Natural killer cell treated with Interleukin-12 subunit alpha and Interleukin-12 subunit beta and Interleukin-15 and Interleukin-18, amount 100 ng/mL, for 72 hours (primary cell): ENCODE data around the gene KLHL40. TPM values are rescaled to one million over a fixed set of nuclear protein-coding genes. Genes with fewer than 3 reads are reported as not detected.

Source experiments
- ATAC-seq, 2 donors: fragments of 150-1000 bp; cut with Tn5 transposase in 1 of 2; sonication (Bioruptor Pico), chemical (Tn5 transposase) in 1 of 2; 2 replicates each; pipeline ENCODE4 v1.10.0; 2021
- DNase-seq: peaks from one replicate; pipeline ENCODE4 v3.0.0; 2022; ENCODE audit warnings: low spot score
- H3K27ac Mint-ChIP-seq, 2 donors: 1 replicate in 1 of 2; 2 replicates in 1 of 2; pipeline ENCODE4 v1.8.0; 2022; ENCODE audit warnings: mixed read lengths in 2 of 2, mild to moderate bottlenecking in 1 of 2, moderate library complexity in 1 of 2
- H3K27me3 Mint-ChIP-seq, 2 donors: 1 replicate in 1 of 2; 2 replicates in 1 of 2; pipeline ENCODE4 v1.8.0; 2022; ENCODE audit warnings: mixed read lengths in 2 of 2
- H3K36me3 Mint-ChIP-seq: one replicate; pipeline ENCODE4 v1.8.0; 2022; ENCODE audit warnings: mixed read lengths
- H3K4me1 Mint-ChIP-seq, 2 donors: 1 replicate in 1 of 2; 2 replicates in 1 of 2; pipeline ENCODE4 v1.8.0; 2022; ENCODE audit warnings: low read depth in 2 of 2, mixed read lengths in 2 of 2, mild to moderate bottlenecking in 1 of 2
- H3K4me3 Mint-ChIP-seq: one replicate; pipeline ENCODE4 v1.8.0; 2022; ENCODE audit warnings: mixed read lengths
- H3K9me3 Mint-ChIP-seq: 2 replicates; pipeline ENCODE4 v1.8.0; 2022; ENCODE audit warnings: mixed read lengths
- total RNA-seq, 2 donors: library from RNA; stranded (reverse); gene quantifications; one replicate each; pipeline ENCODE4 v1.2.3, GENCODE V29; 2022

The KLHL40 gene, protein sequence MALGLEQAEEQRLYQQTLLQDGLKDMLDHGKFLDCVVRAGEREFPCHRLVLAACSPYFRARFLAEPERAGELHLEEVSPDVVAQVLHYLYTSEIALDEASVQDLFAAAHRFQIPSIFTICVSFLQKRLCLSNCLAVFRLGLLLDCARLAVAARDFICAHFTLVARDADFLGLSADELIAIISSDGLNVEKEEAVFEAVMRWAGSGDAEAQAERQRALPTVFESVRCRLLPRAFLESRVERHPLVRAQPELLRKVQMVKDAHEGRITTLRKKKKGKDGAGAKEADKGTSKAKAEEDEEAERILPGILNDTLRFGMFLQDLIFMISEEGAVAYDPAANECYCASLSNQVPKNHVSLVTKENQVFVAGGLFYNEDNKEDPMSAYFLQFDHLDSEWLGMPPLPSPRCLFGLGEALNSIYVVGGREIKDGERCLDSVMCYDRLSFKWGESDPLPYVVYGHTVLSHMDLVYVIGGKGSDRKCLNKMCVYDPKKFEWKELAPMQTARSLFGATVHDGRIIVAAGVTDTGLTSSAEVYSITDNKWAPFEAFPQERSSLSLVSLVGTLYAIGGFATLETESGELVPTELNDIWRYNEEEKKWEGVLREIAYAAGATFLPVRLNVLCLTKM
- total RNA-seq = not detected

DNA sequence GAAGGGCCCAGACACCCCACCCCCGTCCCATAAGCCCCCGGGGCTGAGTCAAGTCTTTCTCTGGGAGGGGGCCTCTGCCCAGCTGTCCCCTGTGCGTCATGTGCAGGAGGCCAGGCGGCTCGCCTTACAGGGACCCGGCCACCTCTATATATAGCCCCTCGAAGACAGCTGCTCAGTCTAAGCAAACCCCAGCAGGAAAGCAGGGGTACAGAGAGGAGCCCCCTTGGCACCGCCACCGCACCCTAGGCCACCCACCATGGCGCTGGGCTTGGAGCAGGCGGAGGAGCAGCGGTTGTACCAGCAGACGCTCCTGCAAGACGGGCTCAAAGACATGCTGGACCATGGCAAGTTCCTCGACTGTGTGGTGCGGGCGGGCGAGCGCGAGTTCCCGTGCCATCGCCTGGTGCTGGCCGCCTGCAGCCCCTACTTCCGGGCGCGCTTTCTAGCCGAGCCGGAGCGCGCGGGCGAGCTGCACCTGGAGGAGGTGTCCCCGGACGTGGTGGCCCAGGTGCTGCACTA lies at the start of gene KLHL40:
Gene KLHL40 (plus strand): TSS at position 175 of the 519 bp plus-strand sequence. CDS start 82 bp downstream, at position 257.
- Mint-ChIP-seq H3K27me3 (peaks cover 15 to 17% of the 10 kb centered on the region in 2 donors), H3K9me3 (no peaks in the 10 kb centered on the region), H3K4me1 (peaks cover 0 to 3% of the 10 kb centered on the region in 2 donors), H3K27ac (no peak within 1 kb of the TSS), H3K4me3 (no peak within 1 kb of the TSS), H3K36me3 (no peaks in the 10 kb centered on the region)
- DNase-seq (peak; percentile 50), ATAC-seq (no peak)

DNA sequence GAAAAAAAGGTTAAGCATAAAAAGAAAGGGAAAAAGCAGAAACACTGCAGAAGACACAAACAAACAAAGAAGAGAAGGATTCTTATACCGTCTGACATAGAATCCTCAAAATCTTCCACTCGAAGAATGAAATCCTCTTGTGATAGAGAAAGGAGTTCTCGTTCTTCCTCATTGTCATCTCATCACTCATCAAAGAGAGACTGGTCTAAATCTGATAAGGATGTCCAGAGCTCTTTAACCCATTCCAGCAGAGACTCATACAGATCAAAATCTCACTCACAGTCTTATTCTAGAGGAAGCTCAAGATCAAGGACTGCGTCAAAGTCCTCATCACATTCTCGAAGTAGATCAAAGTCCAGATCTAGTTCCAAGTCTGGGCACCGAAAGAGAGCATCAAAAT lies 48.3 kb upstream of the KLHL40 start:
- peaks cover 11 to 16% of the 10 kb centered on the region in 2 donors for H3K4me1 Mint-ChIP-seq
- no peaks in the 10 kb centered on the region for H3K27me3 Mint-ChIP-seq
- no peak overlapping the region for H3K4me3 Mint-ChIP-seq
- ATAC-seq = no peak
- H3K36me3 Mint-ChIP-seq = peaks cover 22% of the 10 kb centered on the region
- DNase-seq = no peak
- H3K27ac Mint-ChIP-seq = no peak overlapping the region
- H3K9me3 Mint-ChIP-seq = no peaks in the 10 kb centered on the region

DNA sequence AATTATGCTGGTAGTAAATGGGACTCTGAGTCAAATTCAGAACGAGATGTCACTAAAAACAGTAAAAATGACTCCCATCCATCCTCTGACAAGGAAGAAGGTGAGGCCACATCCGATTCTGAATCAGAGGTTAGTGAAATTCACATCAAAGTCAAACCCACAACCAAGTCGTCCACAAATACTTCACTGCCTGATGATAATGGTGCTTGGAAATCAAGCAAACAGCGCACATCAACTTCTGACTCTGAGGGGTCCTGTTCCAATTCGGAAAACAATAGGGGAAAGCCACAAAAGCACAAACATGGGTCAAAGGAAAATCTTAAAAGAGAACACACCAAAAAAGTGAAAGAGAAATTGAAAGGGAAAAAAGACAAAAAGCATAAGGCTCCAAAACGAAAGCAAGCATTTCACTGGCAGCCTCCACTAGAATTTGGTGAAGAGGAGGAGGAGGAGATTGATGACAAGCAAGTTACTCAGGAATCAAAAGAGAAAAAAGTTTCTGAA lies 46.9 kb upstream of the KLHL40 start:
- DNase-seq = no peak
- H3K4me3 Mint-ChIP-seq = no peak overlapping the region
- no peaks in the 10 kb centered on the region for H3K9me3 Mint-ChIP-seq
- no peak overlapping the region for H3K27ac Mint-ChIP-seq
- H3K27me3 Mint-ChIP-seq = no peaks in the 10 kb centered on the region
- peak; percentile 76 to 86 for ATAC-seq
- peaks cover 11 to 15% of the 10 kb centered on the region in 2 donors for H3K4me1 Mint-ChIP-seq
- peaks cover 21% of the 10 kb centered on the region for H3K36me3 Mint-ChIP-seq

DNA sequence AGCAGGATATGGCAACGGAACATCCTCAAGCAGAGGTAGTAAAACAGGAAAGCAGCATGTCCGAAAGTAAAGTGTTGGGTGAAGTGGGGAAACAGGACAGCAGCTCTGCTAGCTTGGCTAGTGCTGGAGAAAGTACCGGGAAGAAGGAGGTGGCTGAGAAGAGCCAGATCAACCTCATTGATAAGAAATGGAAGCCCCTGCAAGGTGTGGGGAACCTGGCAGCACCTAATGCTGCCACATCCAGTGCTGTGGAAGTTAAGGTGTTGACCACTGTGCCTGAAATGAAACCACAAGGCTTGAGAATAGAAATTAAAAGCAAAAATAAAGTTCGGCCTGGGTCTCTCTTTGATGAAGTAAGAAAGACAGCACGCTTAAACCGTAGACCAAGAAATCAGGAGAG lies 46.1 kb upstream of the KLHL40 start:
- H3K27ac Mint-ChIP-seq = no peak overlapping the region
- no peak overlapping the region for H3K4me3 Mint-ChIP-seq
- H3K9me3 Mint-ChIP-seq = no peaks in the 10 kb centered on the region
- peaks cover 21% of the 10 kb centered on the region for H3K36me3 Mint-ChIP-seq
- peaks cover 8 to 15% of the 10 kb centered on the region in 2 donors for H3K4me1 Mint-ChIP-seq
- H3K27me3 Mint-ChIP-seq = no peaks in the 10 kb centered on the region
- DNase-seq (no peak), ATAC-seq (peak; percentile 42 to 68)

DNA sequence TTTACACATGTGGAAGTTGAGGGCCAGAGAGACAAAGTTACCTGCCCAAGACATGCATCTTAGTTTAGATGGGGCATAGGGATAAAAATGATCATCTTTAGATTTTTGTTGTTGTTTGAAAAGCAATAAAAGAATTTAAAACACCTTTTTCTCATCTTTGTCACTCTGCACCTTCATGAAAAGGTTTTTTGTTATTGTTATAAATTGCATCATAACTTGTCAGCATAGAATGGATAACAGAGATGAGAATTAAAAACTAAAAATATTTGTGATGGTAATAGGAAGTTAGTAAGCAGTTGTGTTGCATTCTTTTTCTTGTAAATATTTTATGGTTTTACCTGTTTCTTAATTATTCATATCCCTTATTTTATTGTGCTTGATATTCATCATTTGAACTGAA lies 45.2 kb upstream of the KLHL40 start:
- Mint-ChIP-seq H3K27ac (no peak overlapping the region), H3K4me1 (peaks cover 6 to 12% of the 10 kb centered on the region in 2 donors), H3K4me3 (no peak overlapping the region), H3K27me3 (no peaks in the 10 kb centered on the region), H3K9me3 (no peaks in the 10 kb centered on the region), H3K36me3 (peaks cover 26% of the 10 kb centered on the region)
- ATAC-seq (no peak), DNase-seq (no peak)

DNA sequence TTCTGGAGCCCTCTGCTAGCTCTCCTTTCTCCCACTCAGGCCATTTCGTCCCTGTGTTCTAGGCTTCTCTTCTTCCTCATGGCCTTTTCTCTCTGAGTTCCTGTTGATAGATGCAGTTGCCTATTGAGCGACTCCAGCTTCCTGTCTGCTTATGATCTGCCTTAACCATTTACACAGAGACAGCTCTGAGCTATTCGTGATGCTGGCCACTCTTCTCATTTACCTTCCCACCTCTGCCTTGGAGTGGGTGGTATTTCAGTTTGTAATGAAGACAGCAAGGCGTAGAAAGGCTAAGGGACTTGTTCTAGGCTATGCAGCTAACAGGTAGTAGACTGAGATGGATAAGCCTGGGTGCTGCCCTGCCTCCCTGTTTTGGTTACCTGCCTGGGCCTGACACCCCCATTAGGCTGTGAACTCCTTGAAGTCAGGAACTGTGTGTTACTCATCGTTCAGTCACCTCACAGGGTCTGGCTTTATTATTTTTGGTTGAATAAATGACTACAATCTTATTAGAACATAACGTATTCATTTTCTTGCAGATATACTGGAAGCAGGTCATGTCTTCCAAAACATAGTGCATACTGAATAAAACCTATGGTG lies 44.5 kb upstream of the KLHL40 start:
- no peak for DNase-seq
- Mint-ChIP-seq H3K4me1 (peaks cover 5 to 10% of the 10 kb centered on the region in 2 donors), H3K4me3 (peak overlapping the region; percentile 60), H3K9me3 (no peaks in the 10 kb centered on the region), H3K36me3 (peaks cover 23% of the 10 kb centered on the region), H3K27ac (no peak overlapping the region), H3K27me3 (no peaks in the 10 kb centered on the region)
- ATAC-seq = no peak

DNA sequence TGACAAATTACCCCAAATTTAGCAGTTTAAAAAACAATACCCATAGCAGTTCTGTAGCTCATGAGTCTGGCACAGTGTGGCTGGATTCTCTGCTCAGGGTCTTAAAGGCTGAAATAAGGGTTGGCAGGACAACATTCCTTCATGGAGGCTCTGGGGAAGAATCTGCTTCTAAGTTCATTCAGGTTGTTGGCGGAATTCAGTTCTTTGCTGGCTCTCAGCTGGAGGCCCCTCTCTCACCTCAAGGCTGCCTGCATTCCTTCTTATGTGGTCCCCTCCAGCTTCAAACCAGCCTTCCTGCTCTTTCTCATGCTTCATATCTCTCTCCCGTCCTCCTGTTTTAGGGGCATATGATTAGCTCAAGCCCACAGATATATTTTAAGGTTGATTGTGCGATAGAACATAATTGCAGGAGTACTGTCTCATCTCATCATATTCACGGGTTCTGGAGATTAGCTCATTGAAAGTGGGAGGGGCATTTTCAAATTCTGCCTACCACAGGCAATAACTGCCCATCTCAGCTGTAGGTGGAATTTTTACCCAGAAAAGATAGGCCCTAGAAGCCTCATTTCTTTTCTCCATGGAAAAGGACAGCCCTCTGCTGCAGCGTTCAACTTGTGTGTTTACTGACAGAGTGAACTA lies 37.4 kb upstream of the KLHL40 start:
- H3K36me3 Mint-ChIP-seq = peaks cover 13% of the 10 kb centered on the region
- no peak overlapping the region for H3K4me3 Mint-ChIP-seq
- no peaks in the 10 kb centered on the region for H3K9me3 Mint-ChIP-seq
- DNase-seq (no peak), ATAC-seq (no peak)
- H3K4me1 Mint-ChIP-seq = peaks cover 7 to 8% of the 10 kb centered on the region in 2 donors
- H3K27ac Mint-ChIP-seq = no peak overlapping the region
- H3K27me3 Mint-ChIP-seq = no peaks in the 10 kb centered on the region

DNA sequence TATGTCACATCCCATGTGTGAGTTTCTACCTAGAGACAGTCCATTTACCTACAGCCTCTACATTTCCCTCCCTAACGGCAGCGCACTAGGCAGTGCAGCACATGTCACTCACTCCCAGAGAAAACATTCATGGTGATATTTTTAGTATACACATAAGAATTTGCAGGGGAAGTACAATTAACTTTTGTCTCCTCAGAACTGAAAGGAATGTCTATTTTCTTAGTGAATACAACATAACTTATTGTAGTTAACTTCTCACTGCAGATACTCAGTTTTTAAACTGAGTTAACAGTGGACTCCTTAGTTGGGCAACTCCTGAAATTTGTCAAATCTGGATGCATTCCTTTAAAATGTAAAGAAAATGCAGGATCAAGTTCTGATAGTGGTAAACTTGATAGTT lies 36.3 kb upstream of the KLHL40 start:
- Mint-ChIP-seq H3K36me3 (peaks cover 8% of the 10 kb centered on the region), H3K27ac (no peak overlapping the region)

DNA sequence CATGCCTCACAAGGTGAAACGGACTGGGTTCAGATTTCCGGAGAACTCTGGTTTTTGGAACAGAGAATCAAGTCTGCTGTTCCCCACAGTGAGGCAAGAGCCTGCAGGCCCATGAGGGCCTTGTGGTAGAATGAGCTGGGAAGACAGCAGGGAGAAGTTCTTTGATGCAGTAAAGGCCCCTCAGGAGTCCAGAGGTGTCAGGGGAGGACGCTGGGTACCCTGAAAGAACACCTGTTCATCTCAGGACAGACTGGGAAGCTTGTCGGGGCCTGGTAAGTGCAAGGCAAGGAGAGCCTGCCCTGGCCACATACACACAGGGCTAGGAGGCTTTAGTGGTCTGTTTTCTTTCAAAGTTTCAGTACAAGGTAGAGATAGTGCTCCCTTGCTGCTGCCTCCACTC lies 35.6 kb upstream of the KLHL40 start:
- H3K9me3 Mint-ChIP-seq = no peaks in the 10 kb centered on the region
- H3K4me3 Mint-ChIP-seq = no peak overlapping the region
- no peak overlapping the region for H3K27ac Mint-ChIP-seq
- ATAC-seq = no peak
- H3K27me3 Mint-ChIP-seq = no peaks in the 10 kb centered on the region
- H3K4me1 Mint-ChIP-seq = peaks cover 7 to 12% of the 10 kb centered on the region in 2 donors
- H3K36me3 Mint-ChIP-seq = peaks cover 3% of the 10 kb centered on the region
- no peak for DNase-seq

More for the DNA sequence above, 36.3 kb upstream of the KLHL40 start:
- Mint-ChIP-seq H3K27me3 (no peaks in the 10 kb centered on the region), H3K9me3 (no peaks in the 10 kb centered on the region), H3K4me1 (peaks cover 7 to 12% of the 10 kb centered on the region in 2 donors), H3K4me3 (no peak overlapping the region)
- DNase-seq (no peak), ATAC-seq (no peak)

DNA sequence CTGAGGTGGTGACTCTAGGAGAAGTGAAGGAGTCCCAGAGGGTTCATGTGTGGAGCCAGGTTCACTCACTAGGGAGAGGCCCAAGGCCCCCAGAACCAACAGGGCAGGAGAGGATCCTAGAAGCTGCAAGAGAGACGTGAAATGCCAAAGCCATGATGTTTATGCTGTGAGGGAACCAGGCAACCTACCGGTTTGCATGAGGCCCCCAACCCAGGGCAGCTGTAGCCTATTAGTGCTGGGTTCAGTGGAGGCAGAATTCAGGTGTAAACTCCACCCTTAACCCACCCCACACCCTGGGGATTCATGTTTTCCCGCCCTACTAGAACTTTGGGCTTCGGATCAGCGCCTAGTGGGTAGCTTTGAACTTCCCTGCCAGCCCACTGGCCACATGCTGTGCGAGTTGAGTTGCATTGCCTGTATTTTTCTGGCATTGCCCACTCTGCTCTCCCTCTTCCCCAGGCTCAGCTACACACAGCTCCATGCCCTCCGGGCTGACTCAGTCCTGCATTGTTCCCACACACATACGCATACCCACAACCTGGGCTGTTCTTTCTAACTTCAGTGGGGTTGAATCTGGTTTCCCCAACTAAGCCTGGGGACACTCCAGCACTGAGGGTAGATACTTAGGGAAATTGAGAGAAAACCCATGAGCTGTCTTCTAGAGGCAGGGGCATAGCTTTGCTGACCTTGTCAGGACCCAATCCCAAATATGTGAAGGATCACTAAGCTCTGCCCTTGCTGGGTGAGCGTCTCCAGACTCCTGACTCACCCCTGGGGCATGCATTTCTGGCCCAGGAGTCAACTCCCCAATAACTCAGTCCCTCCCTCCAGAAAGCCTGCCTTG lies 33.9 kb upstream of the KLHL40 start:
- peak overlapping the region; percentile 28 to 69 for H3K27ac Mint-ChIP-seq

DNA sequence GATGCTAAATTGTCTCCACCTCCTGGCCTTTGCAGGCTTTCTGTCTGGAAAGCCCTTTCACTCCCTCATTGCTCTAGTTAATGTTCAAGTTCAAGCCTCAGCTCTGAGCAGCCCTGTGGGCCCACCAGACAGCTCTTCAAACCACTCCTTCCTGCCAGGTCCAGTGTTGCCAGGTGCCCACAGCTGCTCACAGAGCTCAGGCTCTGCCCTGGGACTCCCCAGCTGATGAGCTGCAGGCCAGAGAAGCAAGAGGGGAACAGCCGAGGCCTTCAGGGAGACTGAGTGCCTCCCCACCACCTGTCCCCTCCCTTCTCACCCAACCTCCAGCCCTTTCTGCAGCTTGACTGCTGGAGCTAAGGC lies 33.1 kb upstream of the KLHL40 start:
- no peaks in the 10 kb centered on the region for H3K9me3 Mint-ChIP-seq
- H3K4me1 Mint-ChIP-seq = peaks cover 7 to 12% of the 10 kb centered on the region in 2 donors
- peak overlapping the region; percentile 28 to 69 for H3K27ac Mint-ChIP-seq
- H3K36me3 Mint-ChIP-seq = no peaks in the 10 kb centered on the region
- no peak overlapping the region for H3K4me3 Mint-ChIP-seq
- ATAC-seq (peak in 1 of 2 donors; percentile 1), DNase-seq (no peak)
- H3K27me3 Mint-ChIP-seq = no peaks in the 10 kb centered on the region

More for the DNA sequence above, 33.9 kb upstream of the KLHL40 start:
- H3K27me3 Mint-ChIP-seq = no peaks in the 10 kb centered on the region
- ATAC-seq (no peak), DNase-seq (no peak)
- H3K4me3 Mint-ChIP-seq = no peak overlapping the region
- H3K36me3 Mint-ChIP-seq = no peaks in the 10 kb centered on the region
- no peaks in the 10 kb centered on the region for H3K9me3 Mint-ChIP-seq
- H3K4me1 Mint-ChIP-seq = peaks cover 7 to 12% of the 10 kb centered on the region in 2 donors

DNA sequence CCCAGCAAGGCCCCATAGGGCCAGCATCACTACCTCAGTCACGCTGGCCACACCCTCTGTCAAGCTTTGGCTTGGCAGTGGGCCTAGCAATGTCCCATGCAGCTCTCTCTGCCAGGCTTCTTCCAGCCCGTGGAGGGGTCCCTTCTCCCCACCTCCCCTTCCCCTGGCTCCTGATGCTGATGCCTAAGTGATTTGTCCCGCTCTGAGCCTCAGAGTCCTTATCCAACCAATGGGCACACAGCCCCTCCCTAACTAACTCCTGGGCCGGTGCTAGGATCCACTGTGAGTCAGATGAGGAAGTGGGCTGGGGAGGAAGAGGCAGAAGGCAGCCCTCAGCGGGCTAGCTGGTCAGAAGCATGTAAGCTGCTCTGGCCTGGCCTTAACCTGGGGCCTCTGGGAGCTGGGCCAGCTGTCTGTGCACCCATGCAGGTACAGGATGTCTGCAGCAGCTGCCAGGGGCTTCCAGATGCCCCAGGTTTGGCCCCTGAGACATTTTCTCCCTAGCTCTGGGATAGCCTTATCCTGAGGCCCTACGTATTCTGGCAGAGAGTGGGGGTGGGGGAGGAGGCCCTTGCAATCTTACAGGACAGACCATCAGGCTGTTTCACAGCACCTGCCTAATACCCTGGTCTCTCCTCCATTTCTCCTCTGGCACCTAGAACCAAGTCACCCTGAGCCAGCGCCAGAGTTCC lies 32.6 kb upstream of the KLHL40 start:
- H3K27me3 Mint-ChIP-seq = no peaks in the 10 kb centered on the region
- no peaks in the 10 kb centered on the region for H3K36me3 Mint-ChIP-seq
- peak overlapping the region; percentile 67 for H3K4me3 Mint-ChIP-seq
- H3K9me3 Mint-ChIP-seq = no peaks in the 10 kb centered on the region
- peaks cover 7 to 12% of the 10 kb centered on the region in 2 donors for H3K4me1 Mint-ChIP-seq
- H3K27ac Mint-ChIP-seq = peak overlapping the region; percentile 28 to 69
- ATAC-seq (peak; percentile 60 to 61), DNase-seq (no peak)
